NCI-H1105 (cell line): ENCODE measurements around the gene GPR31.
A peak's percentile ranks its signal among the peaks of the same experiment; 100 is the strongest.

Experiments
- DNase-seq: peaks from one replicate; lab custom pipeline; 2025; lab: John Stamatoyannopoulos, UW

The GPR31 gene

DNA sequence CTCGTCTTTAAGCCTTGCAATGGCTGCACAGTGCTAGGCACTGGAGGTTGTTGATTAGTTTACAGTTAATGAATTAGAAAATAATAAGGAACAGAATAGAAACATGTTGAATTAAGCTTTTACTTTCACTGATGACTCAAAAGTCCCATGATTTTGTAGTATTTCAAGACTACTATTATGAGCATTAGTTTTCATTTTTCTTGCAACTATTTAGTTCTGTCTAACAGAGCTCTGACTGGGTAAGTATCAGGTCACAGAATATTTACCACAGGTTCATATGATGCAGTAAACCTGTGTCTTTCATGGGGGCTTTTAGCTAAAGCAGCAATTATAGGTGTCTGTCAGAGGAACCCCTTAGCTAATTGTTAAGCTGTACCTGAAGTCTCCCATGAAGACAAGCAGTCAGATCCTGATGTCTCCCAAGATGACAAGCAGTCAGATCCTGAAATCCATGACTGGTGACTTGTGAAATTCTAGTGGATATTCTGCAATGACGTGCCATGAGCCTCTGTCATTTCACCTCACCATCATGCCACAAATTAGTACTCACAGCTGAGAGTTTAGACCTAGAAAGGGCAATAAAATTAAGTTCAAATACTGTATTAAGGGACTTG is 8.2 kb upstream of the GPR31 start:
- DNase-seq = no peak

DNA sequence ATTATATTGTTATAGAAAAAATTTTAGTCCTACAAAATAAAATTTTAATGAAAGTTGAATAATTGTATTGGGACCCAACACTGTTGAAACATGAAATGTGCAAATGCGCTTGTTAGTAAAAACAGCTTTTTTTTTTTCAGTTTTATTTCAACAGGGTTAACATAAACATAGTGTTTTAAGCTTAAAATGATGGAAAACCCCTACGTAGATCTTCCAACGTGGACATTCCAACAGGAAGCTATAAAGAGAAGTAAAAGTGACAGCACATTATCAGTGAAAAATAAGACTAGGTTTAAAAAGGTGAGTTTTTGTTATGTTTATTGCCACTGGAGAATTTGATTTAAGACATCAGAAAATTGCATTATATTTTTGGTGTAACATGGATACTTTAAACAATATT is 6.5 kb upstream of the GPR31 start:
- no peak for DNase-seq

DNA sequence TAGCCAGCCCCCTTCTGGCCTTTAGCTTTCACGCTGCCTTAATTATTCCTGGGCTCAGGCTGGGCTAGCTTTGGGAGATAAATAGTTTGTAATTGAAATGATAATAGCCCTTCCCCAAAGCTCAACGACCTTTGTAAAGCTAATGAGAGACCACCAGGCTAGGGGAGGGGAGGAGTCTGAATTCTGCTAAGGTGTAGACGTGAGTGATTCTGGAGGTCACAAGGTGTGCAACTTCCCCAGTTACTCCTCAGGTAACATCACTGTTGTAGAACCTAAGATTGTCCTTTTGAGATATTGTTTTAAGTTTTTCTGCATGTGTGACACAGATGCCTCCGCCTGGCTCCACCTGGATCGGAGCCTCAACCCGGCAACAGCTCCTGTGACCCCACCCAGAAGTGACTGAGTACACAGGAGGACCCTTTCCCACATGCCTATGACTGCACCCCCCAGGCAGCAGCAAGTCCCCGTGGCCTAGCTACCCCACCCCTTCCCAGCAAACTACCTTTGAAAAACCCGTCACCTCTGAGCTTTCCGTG is 5.8 kb upstream of the GPR31 start:
- DNase-seq = no peak

DNA sequence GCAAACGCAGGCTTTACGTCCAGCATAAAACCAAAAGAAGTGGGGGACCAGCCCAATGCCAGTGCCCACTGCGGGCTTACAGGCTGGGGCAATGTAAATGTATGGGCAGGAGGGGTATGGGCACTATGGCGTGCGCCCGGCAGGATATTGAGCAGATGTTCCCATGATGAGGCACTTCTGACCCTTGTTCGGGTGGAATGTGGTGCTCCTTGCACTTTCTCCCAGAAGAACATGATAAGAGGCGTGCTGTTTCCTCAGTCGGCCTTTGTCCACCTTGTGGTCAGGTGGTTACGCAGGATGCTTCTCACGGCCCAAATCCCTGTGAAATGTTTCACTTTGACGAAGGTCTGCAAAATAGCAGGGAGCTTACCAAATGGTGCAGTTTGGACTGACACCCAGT is 4.8 kb upstream of the GPR31 start:
- no peak for DNase-seq

DNA sequence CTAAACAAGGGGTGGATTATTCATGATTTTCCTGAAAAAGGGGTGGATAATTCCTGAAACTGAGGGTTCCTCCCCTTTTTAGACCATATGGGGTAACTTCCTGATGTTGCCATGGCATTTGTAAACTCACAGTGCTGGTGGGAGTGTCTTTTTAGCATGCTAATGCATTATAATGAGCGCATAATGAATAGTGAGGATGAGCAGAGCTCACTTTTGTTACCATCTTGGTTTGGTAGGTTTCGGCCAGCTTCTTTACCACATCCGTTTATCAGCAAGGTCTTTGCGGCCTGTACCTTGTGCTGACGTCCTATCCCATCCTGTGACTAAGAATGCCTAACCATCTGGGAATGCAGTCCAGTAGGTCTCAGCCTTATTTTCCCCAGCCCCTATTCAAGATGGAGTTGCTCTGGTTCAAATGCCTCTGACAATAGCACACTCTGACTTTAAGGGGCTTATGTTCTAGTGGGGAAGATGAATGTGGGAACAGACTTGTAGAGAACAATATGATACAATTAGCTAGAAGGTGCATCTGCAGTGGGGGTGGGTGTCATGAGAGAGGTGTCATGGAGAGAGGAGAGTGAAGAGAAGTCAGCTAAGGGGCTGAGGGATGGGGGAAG is 4.2 kb upstream of the GPR31 start:
- DNase-seq = no peak

DNA sequence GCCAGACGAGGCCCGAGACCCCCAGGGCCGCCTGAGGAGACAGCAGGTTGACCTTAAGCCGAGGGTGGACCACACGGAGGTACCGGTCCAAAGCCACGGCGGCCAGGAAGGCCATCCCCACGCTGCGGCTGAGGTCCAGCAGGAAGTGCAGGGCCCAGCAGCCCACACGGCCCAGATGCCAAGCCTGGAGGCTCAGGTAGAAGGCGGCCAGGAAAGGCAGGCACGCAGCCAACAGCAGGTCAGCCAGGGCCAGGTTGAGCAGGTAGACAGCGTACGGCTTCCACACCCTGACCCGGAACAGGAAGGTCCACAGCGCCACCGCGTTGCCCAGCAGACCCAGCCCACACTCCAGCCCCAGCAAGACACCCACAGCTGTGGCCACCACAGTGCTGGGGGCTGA is 366 bp downstream of the GPR31 start:
- DNase-seq = no peak

DNA sequence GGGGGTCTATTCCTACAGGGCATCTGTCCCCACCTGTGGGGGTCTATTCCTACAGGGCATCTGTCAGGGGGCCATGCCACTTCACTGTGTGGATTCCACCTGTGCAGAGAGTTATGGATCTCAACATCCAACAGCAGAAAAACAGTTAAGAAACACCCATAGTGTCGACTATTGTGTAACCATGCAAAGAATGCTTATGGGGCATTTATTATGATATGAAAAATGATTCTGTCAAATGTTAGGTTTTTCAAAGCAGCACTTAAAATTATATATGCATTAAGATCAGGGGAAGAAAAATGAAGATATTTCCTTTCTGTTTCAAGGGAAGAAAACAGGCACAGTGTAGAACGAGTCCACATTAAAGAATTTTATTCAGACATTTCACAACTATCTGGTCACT is 2.9 kb downstream of the GPR31 start:
- no peak for DNase-seq

DNA sequence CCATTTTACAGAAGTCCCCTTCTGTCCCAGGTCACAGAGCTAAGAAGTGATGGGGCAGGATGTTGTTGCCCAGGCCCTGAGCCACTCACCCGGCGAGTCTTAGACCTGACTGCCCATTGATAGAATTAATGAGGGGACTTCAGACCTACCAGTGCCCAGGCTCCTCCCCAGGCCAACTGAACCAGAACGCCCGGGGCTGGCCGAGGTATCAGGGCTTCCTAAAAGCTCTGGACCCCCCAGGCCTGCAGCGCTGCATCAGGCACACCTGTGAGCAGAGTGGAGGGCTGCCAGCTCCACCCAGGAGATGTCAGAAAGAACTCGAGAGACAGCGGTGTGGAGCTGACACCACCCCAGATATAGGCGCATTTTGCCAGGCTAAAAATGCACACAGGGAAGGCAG is 3.5 kb downstream of the GPR31 start:
- no peak for DNase-seq

DNA sequence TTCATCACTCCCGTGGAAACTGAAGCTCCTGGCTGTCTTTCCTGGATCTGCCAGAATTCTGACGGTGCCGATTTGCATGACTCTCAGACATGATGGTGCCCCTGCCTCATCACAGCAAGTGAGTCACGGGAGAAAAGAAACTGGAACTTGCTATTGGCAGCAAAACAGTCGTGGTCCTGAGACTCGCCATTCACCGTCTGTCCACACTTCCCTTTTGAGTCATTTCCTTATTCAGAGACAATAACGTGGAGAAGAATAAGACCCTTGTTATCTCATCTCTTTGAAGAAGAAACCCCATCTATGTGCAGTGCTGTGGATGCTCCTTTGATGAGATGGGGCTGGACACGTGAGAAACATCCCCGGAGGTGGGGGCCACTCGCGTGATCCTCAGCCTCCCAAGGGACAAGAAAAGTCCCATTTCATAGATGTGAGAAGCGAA is 4.2 kb downstream of the GPR31 start:
- DNase-seq = no peak

DNA sequence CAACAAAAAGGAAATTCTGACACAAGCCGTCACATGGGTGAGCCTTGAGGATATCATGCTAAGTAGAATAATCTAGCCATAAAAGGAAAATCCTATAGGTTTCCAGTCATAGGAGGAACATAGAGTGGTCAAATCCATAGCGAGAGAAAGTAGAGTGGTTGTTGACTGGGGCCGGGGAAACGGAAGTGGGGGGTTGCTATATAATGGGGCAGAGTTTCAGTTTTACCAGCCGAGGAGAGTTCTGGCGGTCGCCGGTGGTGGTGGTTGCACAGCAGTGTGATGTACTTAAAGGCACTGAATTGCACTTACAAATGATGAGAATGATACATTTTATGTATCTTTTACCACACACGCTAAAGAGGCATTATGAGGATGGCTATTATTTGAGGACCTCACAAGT is 4.9 kb downstream of the GPR31 start:
- no peak for DNase-seq

DNA sequence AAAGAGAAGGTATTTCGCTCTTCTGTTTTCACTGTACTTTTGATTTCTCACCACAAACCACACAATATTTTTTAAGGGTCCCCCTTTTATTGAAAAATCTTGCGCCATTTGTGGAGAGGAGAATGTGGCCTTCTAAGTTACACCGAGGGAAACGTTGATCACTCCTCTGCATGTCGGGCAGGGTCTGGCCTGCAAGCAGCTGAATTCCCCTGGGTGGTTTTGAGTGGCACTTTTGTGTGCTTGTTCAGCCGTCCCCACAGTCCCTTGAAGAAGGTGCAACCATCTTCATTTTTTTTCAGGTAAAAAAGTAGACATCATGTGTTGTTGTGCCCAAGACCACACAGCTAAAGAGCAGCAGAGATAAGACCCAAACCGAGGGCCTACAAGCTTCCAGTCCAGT is 6.1 kb downstream of the GPR31 start:
- DNase-seq = no peak

DNA sequence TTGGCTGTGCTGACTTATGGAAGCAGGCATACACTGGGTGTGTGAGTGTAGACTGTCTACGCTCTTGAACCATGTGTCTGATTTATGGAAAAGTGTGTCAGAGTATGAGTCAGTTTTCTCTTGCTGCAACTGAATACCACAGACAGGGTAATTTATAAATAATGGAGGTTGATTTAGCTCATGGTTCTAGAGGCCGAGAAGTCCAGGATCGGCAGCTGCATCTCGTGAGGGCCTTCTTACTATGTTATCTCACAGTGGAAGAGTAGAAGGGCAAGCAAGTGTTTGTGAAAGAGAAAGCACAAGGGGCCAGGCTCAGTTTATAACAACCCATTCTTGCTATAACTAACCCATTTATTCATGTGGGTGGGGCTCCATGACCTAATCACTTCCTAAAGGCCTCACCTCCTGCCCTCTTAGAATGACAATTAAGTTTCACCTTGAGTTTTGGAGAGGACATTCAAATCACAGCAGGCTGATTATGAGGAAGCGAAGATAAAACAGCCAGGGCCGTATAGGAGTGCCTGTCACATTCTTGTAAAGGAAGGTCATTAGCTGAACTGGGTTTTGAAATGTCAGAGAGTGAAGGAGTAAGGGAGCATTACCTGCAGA is 6.7 kb downstream of the GPR31 start:
- no peak for DNase-seq

DNA sequence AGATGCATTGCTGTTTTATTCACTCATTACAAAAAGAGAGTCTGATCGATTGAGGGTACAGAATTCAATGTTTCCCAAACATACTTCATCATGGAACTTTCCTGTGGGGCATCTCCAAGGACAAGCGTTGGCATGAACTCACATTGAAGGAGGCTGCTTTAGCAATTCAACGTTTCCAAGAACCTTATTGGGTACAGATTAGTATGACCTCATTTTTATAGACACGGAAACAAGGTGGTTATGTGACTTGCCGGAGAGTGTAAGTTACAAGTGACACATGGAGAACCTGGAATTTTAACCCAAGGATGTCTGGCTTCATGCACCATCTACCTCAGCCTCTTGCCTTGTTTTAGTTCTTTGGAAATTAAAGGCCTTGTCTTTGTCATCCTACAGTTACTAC is 8.8 kb downstream of the GPR31 start:
- no peak for DNase-seq

DNA sequence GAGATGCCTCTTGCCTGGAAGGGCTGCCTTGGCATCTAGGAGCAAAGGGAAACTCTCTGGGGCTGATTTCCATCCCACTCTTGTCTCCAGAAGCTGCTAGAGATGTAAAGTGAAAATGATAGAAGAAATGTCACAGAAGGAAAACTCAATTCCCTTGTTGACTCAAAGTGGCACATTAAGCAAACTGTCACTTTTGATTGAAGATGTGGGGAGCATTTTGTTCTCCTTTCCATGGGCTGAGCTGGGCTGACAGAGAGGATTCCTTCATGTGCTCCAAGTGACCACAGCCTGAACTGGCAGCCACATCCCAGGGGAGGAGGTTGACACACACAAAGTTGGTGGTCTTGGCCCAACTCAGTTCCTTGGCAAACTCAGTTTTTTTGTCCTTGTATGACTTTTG is 9.8 kb downstream of the GPR31 start:
- DNase-seq = no peak

DNA sequence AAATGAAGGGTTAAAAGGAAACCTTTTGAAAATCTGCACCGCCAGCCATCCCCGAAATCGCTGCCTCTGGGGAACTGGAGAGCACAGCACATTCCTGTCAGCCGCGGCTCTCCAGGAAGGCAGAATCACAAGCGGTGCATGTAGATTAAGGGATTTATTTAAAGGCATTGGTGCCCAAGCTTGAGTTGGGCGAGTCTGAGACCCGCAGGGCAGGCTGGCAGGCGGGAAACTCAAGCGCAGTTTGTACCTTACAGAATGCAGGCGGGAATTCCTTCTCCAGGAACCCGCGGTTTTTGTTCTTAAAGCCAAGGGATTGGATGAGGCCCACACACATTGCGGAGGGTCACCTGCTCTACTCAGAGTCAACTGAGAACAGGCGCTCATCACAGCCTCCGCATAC is 10.8 kb downstream of the GPR31 start:
- no peak for DNase-seq

DNA sequence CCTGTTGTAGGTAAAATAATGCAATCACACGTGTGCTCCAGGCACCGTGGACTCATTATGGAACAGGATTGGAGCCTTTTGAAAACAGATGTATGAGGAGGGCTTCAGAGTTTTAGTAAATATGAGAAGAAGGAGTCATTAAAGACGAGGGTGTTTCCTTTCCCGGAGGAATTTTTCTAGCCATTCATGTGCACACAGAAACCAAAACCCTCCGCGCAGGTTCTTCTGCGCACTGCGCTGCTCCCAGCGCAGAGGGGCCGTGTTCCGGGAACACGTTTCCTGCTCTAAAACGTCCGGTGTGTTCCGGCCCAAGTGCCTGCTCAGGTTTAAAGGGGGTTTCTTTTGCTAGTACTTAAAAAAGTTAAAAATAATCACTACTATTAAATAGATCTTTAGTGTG is 11.6 kb downstream of the GPR31 start:
- DNase-seq = no peak

DNA sequence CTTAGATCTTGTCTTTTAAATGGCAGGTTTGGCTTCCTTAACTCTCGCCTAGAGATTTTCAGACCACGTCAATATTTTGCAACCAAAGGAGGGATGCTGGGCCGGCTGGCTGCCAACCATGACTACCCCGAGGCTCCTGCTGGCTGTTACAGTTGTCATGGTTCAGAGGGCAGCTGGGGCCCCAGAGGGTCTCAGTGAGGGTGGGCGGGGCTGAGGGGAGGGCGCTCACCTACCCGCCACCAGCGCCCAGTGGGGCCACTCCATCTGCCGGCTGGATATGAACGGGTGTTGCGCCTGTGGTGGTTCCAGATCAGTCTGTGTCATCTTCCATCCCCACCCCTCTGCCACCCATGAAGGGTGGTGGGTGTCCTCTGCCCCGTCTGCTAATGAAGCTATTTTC is 12.3 kb downstream of the GPR31 start:
- no peak for DNase-seq

DNA sequence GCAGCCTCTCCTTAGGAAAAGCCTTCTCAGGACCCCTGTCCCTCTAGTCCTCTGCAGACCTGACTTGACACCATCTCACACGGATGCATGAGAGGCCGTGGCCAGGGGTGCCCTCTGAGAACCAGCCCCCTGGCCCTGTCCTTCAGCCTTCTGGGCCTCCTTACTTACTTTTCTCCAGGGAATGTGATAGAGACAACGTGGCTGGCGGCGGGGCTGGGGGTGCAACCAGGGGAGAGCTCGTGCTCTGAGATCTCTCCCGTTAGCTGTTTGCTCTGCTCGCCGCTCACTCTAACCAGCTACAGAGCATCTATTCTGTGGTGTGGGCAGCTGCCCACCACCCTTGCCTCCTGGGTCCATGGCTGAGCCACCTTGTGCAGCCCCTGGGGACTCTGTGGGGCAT is 14.7 kb downstream of the GPR31 start:
- DNase-seq = no peak

DNA sequence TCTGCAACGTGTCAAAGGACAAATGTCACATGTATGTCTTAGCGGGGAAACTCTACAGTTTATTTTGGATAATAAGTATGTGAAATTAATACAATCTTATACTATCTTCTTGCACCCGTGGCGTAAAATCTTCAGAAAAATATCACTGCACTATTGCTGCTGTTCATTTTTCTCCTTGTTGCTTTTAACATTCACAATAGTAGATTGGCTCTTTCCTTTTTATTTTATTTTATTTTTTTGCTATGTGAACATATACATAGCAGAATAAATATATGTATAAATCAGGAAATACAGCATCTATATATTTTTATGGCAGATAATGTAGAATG is 15.4 kb downstream of the GPR31 start:
- DNase-seq = no peak

DNA sequence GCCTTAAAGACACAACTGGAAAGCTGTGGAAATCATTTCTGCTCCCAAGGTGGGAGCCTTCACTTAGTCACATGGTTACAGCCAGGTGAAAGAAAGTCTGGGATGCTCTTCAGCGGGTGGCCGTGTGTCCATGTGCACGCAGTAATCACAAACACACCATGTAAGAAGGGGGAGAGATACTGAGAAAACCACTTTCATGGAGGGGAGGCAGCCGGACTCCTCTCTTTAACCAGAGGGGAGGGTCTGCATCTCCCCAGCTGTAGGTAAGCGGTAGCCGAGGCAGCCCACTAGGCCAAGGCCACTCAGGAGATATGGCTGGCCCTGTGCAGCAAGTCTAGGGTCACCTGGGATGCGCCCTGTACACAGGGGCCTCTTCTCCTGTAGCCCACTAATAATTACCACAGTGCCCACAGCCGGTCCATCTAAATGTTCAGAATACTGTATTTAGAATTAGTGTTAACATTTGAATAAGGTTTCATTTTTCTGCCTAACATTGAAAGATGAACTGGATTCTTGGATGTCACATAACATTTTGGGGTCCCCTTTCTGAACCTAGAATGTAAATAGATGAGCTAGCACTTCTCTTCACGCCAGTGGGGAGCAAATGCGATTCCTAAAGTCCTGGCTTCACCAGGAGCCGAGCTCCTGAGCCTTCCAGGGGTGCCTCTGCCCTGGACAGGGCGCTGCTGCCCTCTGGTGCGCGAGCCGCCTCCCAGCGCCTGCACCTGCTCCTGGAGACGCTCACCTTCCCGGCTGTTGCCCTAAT is 15.9 kb downstream of the GPR31 start:
- DNase-seq = peak; percentile 64

DNA sequence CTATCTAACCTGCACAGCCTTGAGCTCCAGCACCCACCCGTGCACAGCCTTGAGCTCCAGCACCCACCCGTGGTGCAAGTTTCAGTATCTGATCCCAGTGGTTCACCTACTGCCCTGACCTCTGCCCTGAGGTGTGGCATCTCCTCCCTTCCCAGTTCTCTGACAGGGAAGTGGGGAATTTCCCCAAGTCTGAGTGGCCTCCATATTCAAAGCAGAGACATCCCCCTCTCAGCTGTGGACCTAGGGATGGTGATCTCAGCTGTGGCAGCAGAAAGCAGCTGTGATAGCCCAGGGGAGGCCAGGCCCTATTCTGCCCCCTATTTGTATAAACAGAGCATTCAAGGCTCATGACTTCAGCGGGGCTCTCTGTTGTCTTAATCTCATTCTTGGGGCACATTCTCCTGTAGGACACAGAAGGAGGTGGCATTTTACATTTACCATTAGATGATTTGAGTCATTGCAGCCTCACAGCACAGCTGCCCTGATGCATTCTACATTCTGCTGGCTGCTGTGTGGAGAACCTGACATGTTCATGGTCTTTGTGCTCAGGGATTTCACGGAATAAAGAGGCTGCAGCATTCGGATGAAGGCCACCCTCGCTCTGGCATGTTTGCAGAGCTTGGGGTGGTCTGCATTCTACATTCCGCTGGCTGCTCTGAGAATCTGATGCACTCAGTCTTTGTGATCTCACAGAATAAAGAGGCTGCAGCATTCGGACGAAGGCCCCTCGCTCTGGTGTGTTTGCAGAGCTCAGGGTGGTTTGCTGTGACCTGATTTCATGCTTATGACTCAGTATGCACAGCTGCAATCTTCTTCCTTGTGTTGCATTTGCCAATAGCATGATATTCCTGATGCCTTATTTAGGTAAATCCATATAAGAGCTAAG is 16.9 kb downstream of the GPR31 start:
- no peak for DNase-seq

DNA sequence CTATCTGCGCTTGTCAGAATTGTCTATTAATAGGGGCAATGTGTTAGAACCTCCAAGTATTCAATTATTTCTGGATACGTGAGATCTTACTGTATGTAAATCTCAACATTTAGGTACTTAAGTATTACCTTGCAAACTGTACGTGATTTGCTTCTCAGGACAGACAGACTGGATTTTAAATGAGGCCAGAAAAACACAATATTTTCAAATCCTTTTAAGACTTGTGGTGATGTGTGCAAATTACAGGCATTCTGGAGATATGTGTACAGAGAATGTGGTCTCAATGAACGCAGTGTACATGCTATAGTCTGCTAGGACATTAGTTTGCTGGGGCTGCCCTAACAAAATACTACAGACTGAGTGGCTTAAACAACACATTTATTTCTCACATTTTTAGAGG is 18.0 kb downstream of the GPR31 start:
- no peak for DNase-seq
